NCI-H748 (cell line): ENCODE results near the gene POM121.
"Not testable (repeated sequence)": the region's sequence is repeated elsewhere in the genome, so short reads cannot be mapped to it uniquely, and the experiment has no call there.

Experiments
- DNase-seq: peaks from one replicate; lab custom pipeline; 2025; ENCODE audit not compliant: unreplicated experiment; lab: John Stamatoyannopoulos, UW

POM121 gene

GRCh38 chr7:72995484-72995883 lies 70.6 kb downstream of the POM121 start:
- not testable (repeated sequence) for DNase-seq

GRCh38 chr7:72997447-72997846 lies 72.6 kb downstream of the POM121 start:
- not testable (repeated sequence) for DNase-seq

GRCh38 chr7:72997887-72998468 lies 73.1 kb downstream of the POM121 start:
- DNase-seq: not testable (repeated sequence)
